Uterus (tissue), 2 donors: ENCODE measurements around the gene GHR.

Experiments used
- POLR2A ChIP-seq, 2 donors: fragments of 450-650 bp; IDR thresholded peaks; one replicate each; pipeline ENCODE4 v1.6.1; 2016; ENCODE audit warnings: antibody characterized with exemption in 2 of 2, mild to moderate bottlenecking in 1 of 2, moderate library complexity in 1 of 2
- TF ChIP-seq, protein P1 (sequence below), 4 experiments: fragments of 200-600 bp in 2 of 4; fragments of 450-650 bp in 2 of 4; sonication (generic) in 2 of 4; IDR thresholded peaks; one replicate each; pipeline ENCODE4 v1.5.1; 2016 to 2019; ENCODE audit warnings: antibody characterized with exemption in 4 of 4, mild to moderate bottlenecking in 2 of 4, moderate library complexity in 1 of 4

- TF ChIP-seq, protein P1, sequence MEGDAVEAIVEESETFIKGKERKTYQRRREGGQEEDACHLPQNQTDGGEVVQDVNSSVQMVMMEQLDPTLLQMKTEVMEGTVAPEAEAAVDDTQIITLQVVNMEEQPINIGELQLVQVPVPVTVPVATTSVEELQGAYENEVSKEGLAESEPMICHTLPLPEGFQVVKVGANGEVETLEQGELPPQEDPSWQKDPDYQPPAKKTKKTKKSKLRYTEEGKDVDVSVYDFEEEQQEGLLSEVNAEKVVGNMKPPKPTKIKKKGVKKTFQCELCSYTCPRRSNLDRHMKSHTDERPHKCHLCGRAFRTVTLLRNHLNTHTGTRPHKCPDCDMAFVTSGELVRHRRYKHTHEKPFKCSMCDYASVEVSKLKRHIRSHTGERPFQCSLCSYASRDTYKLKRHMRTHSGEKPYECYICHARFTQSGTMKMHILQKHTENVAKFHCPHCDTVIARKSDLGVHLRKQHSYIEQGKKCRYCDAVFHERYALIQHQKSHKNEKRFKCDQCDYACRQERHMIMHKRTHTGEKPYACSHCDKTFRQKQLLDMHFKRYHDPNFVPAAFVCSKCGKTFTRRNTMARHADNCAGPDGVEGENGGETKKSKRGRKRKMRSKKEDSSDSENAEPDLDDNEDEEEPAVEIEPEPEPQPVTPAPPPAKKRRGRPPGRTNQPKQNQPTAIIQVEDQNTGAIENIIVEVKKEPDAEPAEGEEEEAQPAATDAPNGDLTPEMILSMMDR (IDR thresholded peaks at IDR 0.05) = no peak
- no peak for TF ChIP-seq POLR2A (IDR thresholded peaks at IDR 0.05)
Measured at GRCh38 chr5:42590566-42590965, 167.3 kb downstream of the GHR start.
